NT2/D1 (cell line): Measurements from ENCODE around the gene UPP2.

Experiments
- SUZ12 ChIP-seq: IDR thresholded peaks from 2 replicates; pipeline ENCODE4 v1.6.1; 2011; ENCODE audit not compliant: insufficient read length, insufficient read depth; ENCODE audit errors: extremely low read depth
- YY1 ChIP-seq: IDR thresholded peaks from 2 replicates; pipeline ENCODE4 v1.6.1; 2011; ENCODE audit not compliant: insufficient read length, insufficient read depth
- ZNF274 ChIP-seq: IDR thresholded peaks from 2 replicates; pipeline ENCODE4 v1.6.1; 2011; ENCODE audit warnings: mild to moderate bottlenecking, low read depth, low read length

DNA sequence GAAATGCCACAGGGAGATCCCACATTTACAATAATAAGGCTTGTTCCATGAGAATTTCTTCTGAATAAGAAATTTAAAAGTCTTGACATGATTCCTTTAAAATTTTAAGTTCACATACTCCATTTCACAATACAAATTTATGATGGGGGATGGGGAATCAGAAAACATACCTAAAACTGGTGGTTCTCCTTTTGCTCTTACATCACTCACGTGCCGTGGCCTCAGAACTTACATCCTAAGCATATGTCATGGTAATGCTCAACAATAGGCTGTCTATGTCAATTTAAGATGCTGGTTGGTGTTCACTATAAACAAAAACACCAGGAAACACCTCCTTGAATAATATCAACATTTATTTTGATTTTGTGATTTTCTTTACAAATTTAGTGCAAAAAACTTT, 12.8 kb downstream of the UPP2 start:
- TF ChIP-seq SUZ12 (no peak), YY1 (no peak), ZNF274 (no peak)
